CD4-positive, alpha-beta T cell (primary cell): ENCODE data around the gene OR8I2. TPM values are rescaled to one million over a fixed set of nuclear protein-coding genes. Genes with fewer than 3 reads are reported as not detected.
"Not testable (repeated sequence)": the region's sequence is repeated elsewhere in the genome, so short reads cannot be mapped to it uniquely, and the experiment has no call there.

Experiments
- ATAC-seq: fragments of 200-7000 bp; cut with Tn5 transposase; one replicate; pipeline ENCODE4 v1.10.0; 2022; ENCODE audit warnings: mild to moderate bottlenecking; ENCODE audit not compliant: poor library complexity
- CTCF ChIA-PET: fragments of 350-600 bp; sonication (Branson Sonifier 250); formaldehyde crosslinking; loops from one replicate; lab custom pipeline; 2021; ENCODE audit warnings: antibody characterized with exemption, inconsistent platforms; lab: Charles Lee
- POLR2A ChIA-PET: fragments of 350-600 bp; sonication (Branson Sonifier 250); formaldehyde crosslinking; loops from one replicate; lab custom pipeline; 2021; ENCODE audit warnings: antibody characterized with exemption, inconsistent platforms; lab: Charles Lee
- DNase-seq, 14 experiments: peaks; one replicate each; pipeline ENCODE4 v3.0.0-alpha.2; 2013 to 2020; ENCODE audit warnings: mixed read lengths in 2 of 14
- H3K27ac ChIP-seq, 2 donors: one replicate each; pipeline versions ENCODE4 v1.5.1 to v1.7.0; 2013; ENCODE audit warnings: low read length in 2 of 2, low read depth in 1 of 2, mild to moderate bottlenecking in 1 of 2
- H3K27me3 ChIP-seq, 2 experiments: 1 replicate in 1 of 2; 2 replicates in 1 of 2; pipeline versions ENCODE4 v1.6.1 to v1.7.0; 2013; ENCODE audit warnings: low read length in 2 of 2, control low read depth in 1 of 2, mild to moderate bottlenecking in 1 of 2, moderate library complexity in 1 of 2; ENCODE audit not compliant: insufficient read depth in 2 of 2, control insufficient read depth in 1 of 2
- H3K36me3 ChIP-seq: one replicate; pipeline ENCODE4 v1.6.1; 2013; ENCODE audit warnings: low read length, control low read depth; ENCODE audit not compliant: insufficient read depth
- H3K4me1 ChIP-seq: one replicate; pipeline ENCODE4 v1.6.1; 2013; ENCODE audit warnings: low read length, control low read depth; ENCODE audit not compliant: insufficient read depth
- H3K4me3 ChIP-seq: one replicate; pipeline ENCODE4 v1.5.1; 2013; ENCODE audit warnings: mild to moderate bottlenecking, low read length, moderate library complexity
- H3K9me3 ChIP-seq, 2 experiments: 1 replicate in 1 of 2; 2 replicates in 1 of 2; pipeline versions ENCODE4 v1.6.1 to v1.7.0; 2013; ENCODE audit warnings: low read length in 2 of 2, mild to moderate bottlenecking in 2 of 2, control low read depth in 1 of 2, moderate library complexity in 1 of 2; ENCODE audit not compliant: control insufficient read depth in 1 of 2, insufficient read depth in 1 of 2
- H3K27ac Mint-ChIP-seq: one replicate; pipeline ENCODE4 v1.8.0; 2020; ENCODE audit warnings: mixed read lengths
- H3K27me3 Mint-ChIP-seq: one replicate; pipeline ENCODE4 v1.8.0; 2021; ENCODE audit warnings: mixed read lengths
- H3K36me3 Mint-ChIP-seq: one replicate; pipeline ENCODE4 v1.8.0; 2021; ENCODE audit warnings: low read depth, mixed read lengths
- H3K4me1 Mint-ChIP-seq: one replicate; pipeline ENCODE4 v1.8.0; 2021; ENCODE audit warnings: low read depth, mixed read lengths
- H3K4me3 Mint-ChIP-seq: one replicate; pipeline ENCODE4 v1.8.0; 2020; ENCODE audit warnings: mild to moderate bottlenecking, mixed read lengths
- H3K9me3 Mint-ChIP-seq: one replicate; pipeline ENCODE4 v1.8.0; 2020; ENCODE audit warnings: mixed read lengths
- intact Hi-C, 2 experiments: fragments of 100-400 bp; cut with DNase I in 1 of 2; cut with micrococcal nuclease in 1 of 2; formaldehyde crosslinking; loops; one replicate each; pipeline versions ENCODE4 v1.15.1 to v1.9.0; 2023 to 2025; cut with DNase I, micrococcal nuclease
- total RNA-seq, 174 experiments: library from RNA in 2 of 174; stranded (reverse) in 2 of 174; gene quantifications; one replicate each; pipeline ENCODE4 v1.2.3 and lab custom pipeline; 2021 to 2026
- TF ChIP-seq, protein P1 (sequence below): fragments of 200-600 bp; IDR thresholded peaks from one replicate; pipeline ENCODE4 v1.8.0; 2022; ENCODE audit warnings: antibody characterized with exemption, mild to moderate bottlenecking

OR8I2 gene
- total RNA-seq, 2 experiments from 2014 or later, result not detected

DNA sequence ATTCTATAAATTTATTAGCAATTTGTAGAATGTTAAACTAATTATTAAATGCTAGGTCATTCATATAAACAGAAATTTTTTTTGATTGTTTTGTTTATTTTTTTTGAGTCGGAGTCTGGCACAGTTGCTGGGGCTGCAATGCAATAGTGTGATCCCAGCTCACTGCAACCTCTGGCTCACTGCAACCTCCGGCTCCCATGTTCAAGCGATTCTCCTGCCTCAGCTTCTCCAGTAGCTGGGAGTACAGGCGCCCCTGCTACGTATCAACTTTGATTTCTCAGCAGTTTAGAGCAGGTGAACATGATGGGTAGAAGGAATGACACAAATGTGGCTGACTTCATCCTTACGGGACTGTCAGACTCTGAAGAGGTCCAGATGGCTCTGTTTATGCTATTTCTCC, 29.0 kb downstream of the OR8I2 start, which contains the start of gene OR8H3:
Gene OR8H3 (plus strand): TSS at position 301 of the 400 bp plus-strand sequence. CDS start 0 bp downstream, at position 301.
- peaks cover 9% of the 10 kb centered on the region for H3K9me3 Mint-ChIP-seq
- ChIA-PET POLR2A (no interaction called here), CTCF (no interaction called here)
- H3K4me3 Mint-ChIP-seq, result no peak within 1 kb of the TSS
- no peak within 1 kb of the TSS for H3K27ac ChIP-seq
- no peaks in the 10 kb centered on the region for H3K27me3 Mint-ChIP-seq
- no peaks in the 10 kb centered on the region for H3K27me3 ChIP-seq
- ATAC-seq (no peak), DNase-seq (no peak)
- H3K27ac Mint-ChIP-seq, result no peak within 1 kb of the TSS
- H3K4me3 ChIP-seq, result no peak within 1 kb of the TSS
- intact Hi-C loops, result no loop called here
- TF ChIP-seq, protein P1, sequence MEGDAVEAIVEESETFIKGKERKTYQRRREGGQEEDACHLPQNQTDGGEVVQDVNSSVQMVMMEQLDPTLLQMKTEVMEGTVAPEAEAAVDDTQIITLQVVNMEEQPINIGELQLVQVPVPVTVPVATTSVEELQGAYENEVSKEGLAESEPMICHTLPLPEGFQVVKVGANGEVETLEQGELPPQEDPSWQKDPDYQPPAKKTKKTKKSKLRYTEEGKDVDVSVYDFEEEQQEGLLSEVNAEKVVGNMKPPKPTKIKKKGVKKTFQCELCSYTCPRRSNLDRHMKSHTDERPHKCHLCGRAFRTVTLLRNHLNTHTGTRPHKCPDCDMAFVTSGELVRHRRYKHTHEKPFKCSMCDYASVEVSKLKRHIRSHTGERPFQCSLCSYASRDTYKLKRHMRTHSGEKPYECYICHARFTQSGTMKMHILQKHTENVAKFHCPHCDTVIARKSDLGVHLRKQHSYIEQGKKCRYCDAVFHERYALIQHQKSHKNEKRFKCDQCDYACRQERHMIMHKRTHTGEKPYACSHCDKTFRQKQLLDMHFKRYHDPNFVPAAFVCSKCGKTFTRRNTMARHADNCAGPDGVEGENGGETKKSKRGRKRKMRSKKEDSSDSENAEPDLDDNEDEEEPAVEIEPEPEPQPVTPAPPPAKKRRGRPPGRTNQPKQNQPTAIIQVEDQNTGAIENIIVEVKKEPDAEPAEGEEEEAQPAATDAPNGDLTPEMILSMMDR, result no peak
- H3K4me1 ChIP-seq, result no peaks in the 10 kb centered on the region
- no peaks in the 10 kb centered on the region for H3K36me3 Mint-ChIP-seq
- H3K9me3 ChIP-seq, result peaks cover 0 to 4% of the 10 kb centered on the region in 2 experiments
- no peaks in the 10 kb centered on the region for H3K4me1 Mint-ChIP-seq
- no peaks in the 10 kb centered on the region for H3K36me3 ChIP-seq

DNA sequence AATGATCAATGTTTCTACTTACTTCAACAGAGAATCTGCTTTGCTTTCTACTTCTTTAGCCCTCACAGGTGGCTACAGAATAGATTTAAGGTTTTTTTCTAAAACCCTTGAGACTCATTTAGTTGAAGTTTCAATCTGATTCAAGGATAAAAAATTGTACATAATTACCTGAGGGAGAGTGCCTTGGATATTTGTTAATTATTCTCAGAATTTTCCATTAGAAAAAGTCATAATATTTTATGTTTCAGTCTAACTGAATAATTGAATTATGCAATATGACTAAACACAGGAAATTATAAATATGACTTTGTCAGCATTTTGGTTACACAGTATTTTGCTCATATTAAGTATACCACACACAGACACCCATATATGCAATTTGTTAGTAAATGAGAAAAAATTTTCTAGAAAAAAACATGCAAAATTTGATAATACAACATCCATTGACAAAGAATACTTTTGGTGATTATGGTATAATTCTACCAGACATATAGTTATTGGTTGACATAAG, 47.1 kb downstream of the OR8I2 start, which contains the start of gene OR8J3:
Gene OR8J3 (minus strand): TSS at position 51 of the 511 bp plus-strand sequence. CDS start 2,483 bp downstream, outside the sequence.
- Mint-ChIP-seq H3K27me3 (no peaks in the 10 kb centered on the region), H3K4me1 (no peaks in the 10 kb centered on the region), H3K9me3 (peaks cover 2% of the 10 kb centered on the region), H3K27ac (no peak within 1 kb of the TSS), H3K36me3 (no peaks in the 10 kb centered on the region), H3K4me3 (no peak within 1 kb of the TSS)
- peaks cover 0 to 14% of the 10 kb centered on the region in 2 experiments for H3K9me3 ChIP-seq
- no peak within 1 kb of the TSS for H3K27ac ChIP-seq
- intact Hi-C loops, result no loop called here
- no peak within 1 kb of the TSS for H3K4me3 ChIP-seq
- H3K4me1 ChIP-seq, result no peaks in the 10 kb centered on the region
- DNase-seq, result no peak
- no peaks in the 10 kb centered on the region for H3K36me3 ChIP-seq
- POLR2A ChIA-PET, result no interaction called here
- H3K27me3 ChIP-seq, result no peaks in the 10 kb centered on the region
- CTCF ChIA-PET, result no interaction called here
- TF ChIP-seq, protein P1, result no peak
- ATAC-seq, result no peak

GRCh38 chr11:56143681-56144080, 50.6 kb downstream of the OR8I2 start:
- not testable (repeated sequence) for H3K4me3 ChIP-seq

More at GRCh38 chr11:56143681-56144080, 50.6 kb downstream of the OR8I2 start:
- H3K27me3 Mint-ChIP-seq, H3K4me3 Mint-ChIP-seq, H3K36me3 Mint-ChIP-seq, H3K27me3 ChIP-seq, H3K4me1 ChIP-seq, ATAC-seq, CTCF ChIA-PET, H3K9me3 Mint-ChIP-seq, H3K27ac ChIP-seq, H3K36me3 ChIP-seq, DNase-seq, H3K4me1 Mint-ChIP-seq, intact Hi-C loops, H3K27ac Mint-ChIP-seq, POLR2A ChIA-PET: not testable (repeated sequence)
- peaks cover 0 to 16% of the 10 kb centered on the region in 2 experiments for H3K9me3 ChIP-seq

Other genes with a start within 250 kb of the OR8I2 start
- gene TRIM51, start 210.0 kb upstream of the OR8I2 start, total RNA-seq, result not detected
- gene OR5W2, start 178.7 kb upstream of the OR8I2 start, total RNA-seq, result not detected
- gene OR5I1, start 156.9 kb upstream of the OR8I2 start, total RNA-seq, result not detected
- gene OR10AG1, start 123.4 kb upstream of the OR8I2 start, total RNA-seq, result not detected
- not detected for gene OR5F1, start 98.7 kb upstream of the OR8I2 start, total RNA-seq
- not detected for gene OR5AS1, start 65.7 kb upstream of the OR8I2 start, total RNA-seq
- not detected for gene OR8H2, start 10.4 kb downstream of the OR8I2 start, total RNA-seq
- gene OR8H3, start 29.1 kb downstream of the OR8I2 start, total RNA-seq, result not detected
- not detected for gene OR8J3, start 46.9 kb downstream of the OR8I2 start, total RNA-seq
- gene OR8K5, start 67.0 kb downstream of the OR8I2 start, total RNA-seq, result not detected
- not detected for gene OR5J2, start 83.3 kb downstream of the OR8I2 start, total RNA-seq
- not detected for gene OR5T2, start 140.9 kb downstream of the OR8I2 start, total RNA-seq
- gene OR5T3, start 158.9 kb downstream of the OR8I2 start, total RNA-seq, result not detected
- not detected for gene OR5T1, start 180.8 kb downstream of the OR8I2 start, total RNA-seq
- not detected for gene OR8H1, start 198.9 kb downstream of the OR8I2 start, total RNA-seq
- gene OR8K3, start 221.8 kb downstream of the OR8I2 start, total RNA-seq, result not detected